HUES48 (cell line): ENCODE results near the gene C4orf50.
"Not testable (repeated sequence)": the region's sequence is repeated elsewhere in the genome, so short reads cannot be mapped to it uniquely, and the experiment has no call there.

Source experiments
- H3K27ac ChIP-seq: one replicate; pipeline ENCODE4 v1.7.0; 2013; ENCODE audit warnings: low read depth, low read length, inconsistent platforms
- H3K27me3 ChIP-seq: 2 replicates; pipeline ENCODE4 v1.6.1; 2013; ENCODE audit warnings: mild to moderate bottlenecking, low read length; ENCODE audit not compliant: control insufficient read depth, insufficient read depth
- H3K36me3 ChIP-seq: 2 replicates; pipeline ENCODE4 v1.6.1; 2013; ENCODE audit warnings: low read length; ENCODE audit not compliant: control insufficient read depth, insufficient read depth
- H3K4me1 ChIP-seq: 2 replicates; pipeline ENCODE4 v1.6.1; 2013; ENCODE audit warnings: mild to moderate bottlenecking, low read length; ENCODE audit not compliant: control insufficient read depth, insufficient read depth
- H3K4me3 ChIP-seq: 2 replicates; pipeline ENCODE4 v1.5.1; 2013; ENCODE audit warnings: mild to moderate bottlenecking, low read depth, low read length
- H3K9ac ChIP-seq: 2 replicates; pipeline ENCODE4 v1.6.1; 2013; ENCODE audit warnings: mild to moderate bottlenecking, low read depth, low read length, moderate library complexity
- H3K9me3 ChIP-seq: 2 replicates; pipeline ENCODE4 v1.6.1; 2013; ENCODE audit warnings: low read length; ENCODE audit not compliant: control insufficient read depth, insufficient read depth

C4orf50 gene

DNA sequence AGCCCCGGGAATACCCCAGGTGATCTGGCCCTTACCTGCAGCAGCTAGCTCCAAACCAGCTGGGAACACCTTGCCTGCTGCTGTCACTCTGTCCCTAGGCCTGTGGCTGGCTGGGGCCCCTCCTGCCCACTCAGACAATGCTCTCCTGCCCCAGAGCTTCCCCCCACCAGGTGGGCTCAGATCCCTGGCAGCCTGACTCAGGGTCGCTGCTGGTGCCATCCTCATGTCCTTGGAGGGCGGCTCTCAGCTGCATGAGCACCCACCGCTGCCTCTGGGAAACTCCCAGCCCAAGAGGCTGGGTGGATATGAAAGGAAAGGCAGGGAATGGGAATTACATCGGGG lies 15.8 kb downstream of the C4orf50 start:
- H3K4me1 ChIP-seq = peaks cover 3% of the 10 kb centered on the region; the same call in 1 of the 2 replicates
- no peak overlapping the region for H3K27ac ChIP-seq
- no peaks in the 10 kb centered on the region for H3K36me3 ChIP-seq
- H3K4me3 ChIP-seq = no peak overlapping the region
- no peaks in the 10 kb centered on the region for H3K9me3 ChIP-seq
- H3K27me3 ChIP-seq = peaks cover 10% of the 10 kb centered on the region
- no peak overlapping the region for H3K9ac ChIP-seq

DNA sequence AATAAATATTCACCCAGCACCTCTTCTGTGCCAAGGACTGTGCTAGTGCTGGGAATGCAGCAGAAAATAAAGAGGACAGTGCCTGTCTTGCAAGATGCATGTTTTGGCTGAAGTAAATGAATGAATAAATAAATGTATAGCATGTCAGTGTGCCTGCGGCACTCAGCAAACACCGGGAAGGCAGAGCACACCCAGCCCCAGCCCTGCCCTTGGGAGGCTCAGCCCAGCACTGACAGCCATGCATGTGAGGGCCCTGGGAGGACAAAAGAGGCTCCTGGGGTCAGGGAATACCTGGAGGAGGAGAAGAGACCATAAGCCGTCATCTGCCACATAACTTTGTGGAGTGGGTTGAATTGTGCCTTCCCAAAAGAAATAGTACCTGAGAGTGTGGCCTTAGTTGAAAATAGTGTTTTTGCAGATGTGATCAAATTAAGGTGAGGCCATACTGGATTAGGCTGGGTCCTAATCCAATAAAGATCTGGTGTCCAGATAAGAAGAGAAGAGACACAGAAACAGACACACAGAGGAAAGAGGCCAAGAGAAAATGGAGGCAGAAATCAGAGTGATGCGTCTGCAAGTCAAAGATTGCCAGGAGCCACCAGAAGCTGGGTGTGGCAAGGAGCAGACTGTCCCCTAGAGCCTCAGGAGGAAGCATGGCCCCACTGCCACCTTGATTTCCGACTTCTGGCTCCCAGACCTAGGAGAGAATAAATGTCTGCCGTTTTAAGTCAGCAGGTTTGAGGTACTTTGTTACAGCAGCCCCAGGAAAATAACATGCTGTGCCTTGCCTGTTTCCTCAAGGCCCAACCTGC lies 16.3 kb downstream of the C4orf50 start:
- peaks cover 4% of the 10 kb centered on the region for H3K27me3 ChIP-seq
- no peak overlapping the region for H3K27ac ChIP-seq
- no peaks in the 10 kb centered on the region for H3K9me3 ChIP-seq
- no peaks in the 10 kb centered on the region for H3K36me3 ChIP-seq
- H3K4me3 ChIP-seq = no peak overlapping the region
- peaks cover 3% of the 10 kb centered on the region; the same call in 1 of the 2 replicates for H3K4me1 ChIP-seq
- H3K9ac ChIP-seq = no peak overlapping the region

DNA sequence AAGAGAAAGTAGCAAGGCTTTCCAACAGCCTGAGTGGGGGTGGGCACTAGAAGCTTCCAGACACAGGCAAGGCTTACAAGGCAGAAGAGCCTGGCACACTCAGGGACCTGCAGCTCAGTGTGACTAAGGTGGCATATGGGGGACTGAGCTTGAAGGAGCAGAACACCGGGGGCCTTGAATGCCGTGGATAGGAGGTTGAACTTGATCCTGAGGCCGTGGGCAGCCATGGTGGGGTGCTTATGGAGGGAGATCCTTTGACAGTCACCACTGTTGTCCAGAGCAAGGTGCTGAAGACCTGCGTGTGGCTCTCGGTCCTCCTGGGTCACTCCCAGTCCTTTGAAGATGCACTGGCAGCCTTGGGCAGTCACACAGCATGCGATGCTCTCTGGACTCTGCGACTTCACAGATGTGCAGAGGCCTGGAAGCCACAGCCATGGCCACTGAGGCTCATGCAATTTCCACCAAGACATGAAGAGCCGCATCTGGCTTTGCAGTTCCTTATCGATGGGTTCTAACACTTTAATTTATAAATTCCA lies 18.3 kb downstream of the C4orf50 start:
- Histone ChIP-seq H3K27me3 (no peaks in the 10 kb centered on the region; the same call in 1 of the 2 replicates), H3K27ac (no peak overlapping the region), H3K36me3 (no peaks in the 10 kb centered on the region), H3K4me1 (no peaks in the 10 kb centered on the region), H3K9me3 (no peaks in the 10 kb centered on the region), H3K9ac (no peak overlapping the region), H3K4me3 (no peak overlapping the region)

DNA sequence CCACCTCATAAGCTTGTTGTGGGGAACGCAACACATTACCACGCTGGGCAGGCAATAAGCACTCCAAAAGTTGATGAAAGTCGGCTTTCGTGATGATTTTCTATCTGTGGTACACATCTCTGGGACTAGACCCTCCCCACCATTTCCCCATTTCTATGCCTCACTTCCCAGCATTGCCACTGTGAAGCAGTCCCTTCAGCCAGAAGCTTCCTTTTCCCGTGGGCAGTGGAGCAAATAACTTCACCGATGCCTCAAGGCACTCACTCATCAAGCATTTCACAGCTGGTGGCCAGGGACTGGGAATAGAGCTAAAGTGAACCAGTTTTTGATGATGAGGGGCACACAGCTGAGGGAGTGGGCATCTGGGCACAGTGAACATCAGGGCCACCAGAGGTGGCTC lies 18.9 kb downstream of the C4orf50 start:
- Histone ChIP-seq H3K27me3 (no peaks in the 10 kb centered on the region; the same call in 1 of the 2 replicates), H3K4me1 (no peaks in the 10 kb centered on the region), H3K27ac (no peak overlapping the region), H3K9ac (no peak overlapping the region), H3K9me3 (no peaks in the 10 kb centered on the region), H3K4me3 (no peak overlapping the region), H3K36me3 (no peaks in the 10 kb centered on the region)

DNA sequence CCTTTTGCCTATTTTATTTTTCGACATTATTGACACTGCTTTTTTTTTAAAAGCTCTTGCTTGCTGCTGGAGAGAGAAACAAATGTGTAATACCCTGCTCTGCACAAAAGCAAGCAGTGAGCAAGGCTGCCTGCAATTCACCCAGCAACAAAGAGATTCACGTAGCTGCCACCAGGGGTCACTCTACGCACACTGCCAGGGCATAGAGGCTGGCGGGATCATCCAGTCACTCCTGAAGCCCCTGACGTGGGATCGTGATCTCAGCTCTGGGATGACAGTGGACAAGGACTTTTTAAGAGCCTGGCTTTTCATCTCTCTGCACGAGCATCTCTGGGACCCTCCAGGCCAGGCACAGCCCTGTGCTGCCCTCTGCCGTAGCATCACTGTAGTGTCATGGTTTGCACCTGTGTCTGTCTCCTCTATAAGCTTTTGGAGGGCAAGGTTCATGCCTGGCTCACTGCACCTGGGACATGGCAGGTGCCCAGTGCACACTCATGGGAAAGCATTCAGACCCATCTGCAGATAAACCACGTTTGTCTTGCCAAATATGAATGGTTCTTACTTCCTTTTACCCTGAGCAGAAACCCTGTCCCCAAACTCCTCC lies 19.8 kb downstream of the C4orf50 start:
- no peak overlapping the region for H3K27ac ChIP-seq
- H3K9ac ChIP-seq = no peak overlapping the region
- H3K27me3 ChIP-seq = no peaks in the 10 kb centered on the region; the same call in 1 of the 2 replicates
- no peaks in the 10 kb centered on the region for H3K36me3 ChIP-seq
- no peaks in the 10 kb centered on the region for H3K9me3 ChIP-seq
- no peak overlapping the region for H3K4me3 ChIP-seq
- H3K4me1 ChIP-seq = no peaks in the 10 kb centered on the region

DNA sequence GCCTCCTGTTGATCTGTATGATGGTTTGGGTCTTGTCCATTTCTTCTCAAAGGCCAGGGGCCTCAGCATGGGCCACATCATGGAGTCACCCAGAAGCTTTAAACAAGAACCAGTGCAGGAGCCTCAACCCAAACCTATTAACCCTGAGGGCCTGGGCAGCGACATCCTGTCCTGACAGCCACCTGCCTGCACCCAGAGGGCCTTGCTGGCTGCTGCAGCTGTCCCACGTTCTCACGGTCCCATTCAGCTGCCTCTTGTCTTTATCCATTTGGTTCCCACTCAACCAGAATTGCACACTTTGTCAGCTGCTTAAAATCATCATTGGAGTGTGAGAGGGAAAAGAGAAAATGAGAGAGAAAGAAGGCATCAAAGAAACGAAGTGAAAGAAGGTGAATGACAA lies 21.6 kb downstream of the C4orf50 start:
- no peak overlapping the region for H3K9ac ChIP-seq
- H3K27me3 ChIP-seq = no peaks in the 10 kb centered on the region; the same call in 1 of the 2 replicates

DNA sequence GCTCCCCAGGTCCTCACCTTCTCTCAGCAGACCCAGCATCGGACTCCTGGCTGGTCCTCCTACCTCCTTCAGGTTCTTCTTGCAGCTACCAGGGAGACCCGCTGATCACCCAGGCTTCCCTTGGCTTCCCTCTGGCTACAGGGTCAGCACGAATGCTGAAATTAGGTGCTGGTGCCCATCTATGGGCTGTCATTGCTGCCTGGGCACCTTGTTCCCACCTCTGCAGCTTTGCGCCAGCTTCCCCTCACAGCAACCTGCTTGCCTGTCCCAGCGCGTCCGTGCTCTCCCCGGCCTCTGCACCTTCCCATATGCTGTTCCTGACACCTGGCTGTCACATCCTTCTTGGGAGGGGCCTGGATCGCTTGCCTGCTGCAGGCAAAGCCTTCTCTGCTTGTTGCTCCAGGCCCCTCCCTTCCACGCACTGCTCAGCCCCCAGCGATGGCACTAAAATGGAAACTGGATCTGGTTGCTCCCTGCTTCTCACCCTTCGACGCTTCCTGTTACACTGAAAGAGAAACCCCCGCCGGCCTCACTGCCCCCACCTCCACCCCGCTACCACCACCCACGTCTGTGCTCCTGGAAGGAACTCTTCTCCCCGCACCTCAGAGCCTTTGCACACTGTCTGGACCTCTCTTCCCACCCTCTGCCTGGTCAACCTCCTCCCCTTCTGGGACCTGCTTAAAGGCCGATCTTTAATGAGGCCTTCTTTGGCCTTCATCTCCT lies 22.2 kb downstream of the C4orf50 start:
- no peak overlapping the region for H3K9ac ChIP-seq
- no peak overlapping the region for H3K27ac ChIP-seq
- no peaks in the 10 kb centered on the region for H3K4me1 ChIP-seq
- no peaks in the 10 kb centered on the region; the same call in 1 of the 2 replicates for H3K27me3 ChIP-seq
- H3K4me3 ChIP-seq = no peak overlapping the region
- no peaks in the 10 kb centered on the region for H3K9me3 ChIP-seq
- H3K36me3 ChIP-seq = no peaks in the 10 kb centered on the region

More for the DNA sequence above, 21.6 kb downstream of the C4orf50 start:
- Histone ChIP-seq H3K4me1 (no peaks in the 10 kb centered on the region), H3K27ac (no peak overlapping the region), H3K36me3 (no peaks in the 10 kb centered on the region), H3K9me3 (no peaks in the 10 kb centered on the region), H3K4me3 (no peak overlapping the region)

DNA sequence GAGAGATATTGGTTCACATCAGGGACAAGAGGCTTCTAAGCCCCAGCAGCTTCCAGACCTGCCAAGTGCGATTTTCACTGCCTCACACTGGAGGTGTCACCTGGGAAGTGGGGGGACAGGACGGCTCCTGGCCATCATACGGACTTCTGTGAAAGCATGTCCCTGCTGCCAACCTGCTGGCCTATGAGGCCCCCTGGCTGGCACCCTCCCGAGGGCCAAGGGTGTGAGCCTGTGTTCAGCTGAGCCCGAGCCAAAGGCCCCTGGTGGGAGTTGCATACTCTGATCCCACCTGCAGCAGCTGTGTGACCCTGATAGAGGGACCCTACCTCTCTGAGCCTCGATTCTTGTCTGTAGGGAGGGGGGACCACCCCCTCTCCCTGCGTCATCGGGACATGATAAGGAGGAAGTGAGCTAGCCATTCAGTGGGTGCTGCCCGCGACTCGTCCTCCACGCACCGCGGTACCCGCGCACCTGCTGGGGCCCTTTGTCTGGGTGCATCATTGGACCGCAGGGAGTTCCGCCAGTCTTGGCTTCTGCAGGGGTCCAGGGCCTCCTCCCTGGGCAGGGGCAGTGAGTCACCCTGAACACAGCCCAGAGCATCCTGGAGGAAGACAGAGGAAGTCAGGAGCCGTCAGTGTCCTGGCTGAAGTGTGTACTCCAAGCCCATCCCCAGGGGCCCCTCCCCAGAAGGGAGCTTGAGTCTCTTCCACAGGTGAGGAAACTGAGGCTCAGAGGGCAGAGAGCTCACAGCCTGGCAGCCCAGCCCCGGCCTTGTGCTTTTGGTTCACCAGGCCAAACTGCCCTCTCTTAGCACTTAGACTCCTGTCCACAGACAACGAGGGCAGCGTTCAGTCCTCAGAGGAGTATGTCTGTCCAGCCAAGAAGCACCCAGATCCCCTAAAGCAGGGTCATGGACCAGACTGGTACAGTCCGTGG lies 24.1 kb downstream of the C4orf50 start:
- no peaks in the 10 kb centered on the region; the same call in 1 of the 2 replicates for H3K27me3 ChIP-seq
- H3K4me1 ChIP-seq = no peaks in the 10 kb centered on the region
- no peak overlapping the region for H3K27ac ChIP-seq
- H3K4me3 ChIP-seq = no peak overlapping the region
- no peaks in the 10 kb centered on the region for H3K9me3 ChIP-seq
- H3K36me3 ChIP-seq = no peaks in the 10 kb centered on the region
- H3K9ac ChIP-seq = no peak overlapping the region

DNA sequence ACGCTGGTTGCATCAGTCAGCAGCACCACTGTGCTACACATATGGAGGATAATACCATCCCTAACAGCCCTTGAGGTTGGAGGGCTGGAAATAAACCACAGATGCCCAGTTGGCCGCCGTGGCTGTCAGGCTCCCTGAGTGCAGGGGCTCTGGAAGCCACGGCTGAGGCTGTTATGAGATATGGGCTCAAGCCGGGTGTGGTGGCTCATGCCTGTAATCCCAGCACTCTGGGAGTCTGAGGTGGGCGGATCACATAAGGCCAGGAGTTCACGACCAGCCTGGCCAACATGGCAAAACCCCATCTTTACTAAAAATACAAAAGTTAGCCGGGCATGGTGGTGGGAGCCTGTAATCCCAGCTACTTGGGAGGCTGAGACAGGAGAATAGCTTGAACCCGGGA lies 24.9 kb downstream of the C4orf50 start:
- not testable (repeated sequence) for H3K36me3 ChIP-seq, H3K4me1 ChIP-seq, H3K27me3 ChIP-seq, H3K27ac ChIP-seq, H3K9me3 ChIP-seq, H3K9ac ChIP-seq, H3K4me3 ChIP-seq

DNA sequence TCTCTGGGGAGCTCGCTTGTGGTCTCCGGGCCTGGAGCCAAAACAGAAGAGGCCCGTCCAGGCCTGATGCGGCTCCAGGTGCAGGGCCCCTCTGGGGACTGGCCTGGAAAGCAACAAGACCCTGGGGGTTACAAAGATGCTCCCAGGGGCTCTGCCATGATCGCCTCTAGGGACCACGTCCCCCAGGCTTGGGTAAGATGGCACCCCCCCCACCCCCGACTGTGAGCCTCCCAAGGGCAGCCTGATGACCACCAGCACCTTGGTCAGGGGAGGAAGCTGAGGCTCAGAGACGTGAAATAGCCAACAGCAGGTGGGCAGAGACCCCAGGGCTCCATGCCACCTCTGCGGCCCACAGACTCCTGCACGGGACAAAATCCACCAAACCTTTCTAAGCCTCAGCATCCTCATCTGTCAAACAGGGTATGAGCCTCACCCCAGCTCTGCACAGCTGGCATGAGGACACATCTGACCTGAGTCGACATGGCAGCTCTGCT lies 25.4 kb downstream of the C4orf50 start:
- H3K36me3 ChIP-seq = no peaks in the 10 kb centered on the region
- H3K9me3 ChIP-seq = no peaks in the 10 kb centered on the region
- no peak overlapping the region for H3K27ac ChIP-seq
- no peaks in the 10 kb centered on the region for H3K4me1 ChIP-seq
- H3K4me3 ChIP-seq = no peak overlapping the region
- no peaks in the 10 kb centered on the region; the same call in 1 of the 2 replicates for H3K27me3 ChIP-seq
- H3K9ac ChIP-seq = no peak overlapping the region
